ENCODE data around the gene CTDSP1. TPM values are rescaled to one million over a fixed set of nuclear protein-coding genes. Genes with fewer than 3 reads are reported as not detected.

The CTDSP1 gene
- total RNA-seq, 1 experiment from 2014 or later, result 86.5 TPM

GRCh38 chr2:218396688-218397462 lies 2.8 kb upstream of the CTDSP1 start:
- no peak for DNase-seq (ENCODE audit: low spot score)
- in situ Hi-C loops (cut with HindIII; ENCODE audit: low sequenced_read_pairs), result no loop called here

- no peak for DNase-seq (ENCODE audit: low spot score)
- in situ Hi-C loops (cut with HindIII; ENCODE audit: low sequenced_read_pairs), result no loop called here
Observed at GRCh38 chr2:218397463-218397819, 2.2 kb upstream of the CTDSP1 start.

DNA sequence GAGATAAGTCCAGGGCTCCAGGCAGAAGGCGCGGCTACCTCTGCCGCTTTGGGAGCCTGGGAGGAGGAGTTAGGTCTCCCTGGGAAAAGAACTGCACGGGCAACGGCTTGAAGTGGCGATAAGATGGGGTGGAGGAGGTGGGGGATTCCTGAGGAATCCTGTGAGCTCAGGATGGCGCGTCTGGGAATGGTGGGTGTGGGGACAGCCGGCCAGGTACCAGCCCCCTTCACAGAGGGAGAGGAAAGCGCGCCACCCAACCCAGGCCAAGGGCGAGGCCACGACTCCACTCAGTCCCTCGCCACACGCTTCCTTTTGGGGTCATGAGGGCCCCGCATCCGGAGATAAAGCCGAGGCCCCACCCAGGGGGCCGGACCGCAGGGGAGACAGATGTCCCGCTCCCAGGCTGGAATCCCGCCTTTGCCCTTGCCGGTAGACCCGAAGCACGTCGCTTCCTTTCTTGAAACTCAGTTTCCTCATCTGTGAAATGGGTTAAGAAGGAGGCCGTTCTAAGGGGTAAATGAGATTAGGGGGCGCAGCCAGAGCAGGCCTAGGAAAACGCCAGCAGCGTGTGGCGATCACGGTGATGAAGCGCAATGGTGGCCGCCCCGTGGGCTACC lies 1.7 kb upstream of the CTDSP1 start:
- in situ Hi-C loops (cut with HindIII; ENCODE audit: low sequenced_read_pairs), result no loop called here
- DNase-seq (ENCODE audit: low spot score), result peak; percentile 69

GRCh38 chr2:218398437-218399390 lies 954 bp upstream of the CTDSP1 start:
- in situ Hi-C loops (cut with HindIII; ENCODE audit: low sequenced_read_pairs), result no loop called here
- DNase-seq (ENCODE audit: low spot score), result no peak

DNA sequence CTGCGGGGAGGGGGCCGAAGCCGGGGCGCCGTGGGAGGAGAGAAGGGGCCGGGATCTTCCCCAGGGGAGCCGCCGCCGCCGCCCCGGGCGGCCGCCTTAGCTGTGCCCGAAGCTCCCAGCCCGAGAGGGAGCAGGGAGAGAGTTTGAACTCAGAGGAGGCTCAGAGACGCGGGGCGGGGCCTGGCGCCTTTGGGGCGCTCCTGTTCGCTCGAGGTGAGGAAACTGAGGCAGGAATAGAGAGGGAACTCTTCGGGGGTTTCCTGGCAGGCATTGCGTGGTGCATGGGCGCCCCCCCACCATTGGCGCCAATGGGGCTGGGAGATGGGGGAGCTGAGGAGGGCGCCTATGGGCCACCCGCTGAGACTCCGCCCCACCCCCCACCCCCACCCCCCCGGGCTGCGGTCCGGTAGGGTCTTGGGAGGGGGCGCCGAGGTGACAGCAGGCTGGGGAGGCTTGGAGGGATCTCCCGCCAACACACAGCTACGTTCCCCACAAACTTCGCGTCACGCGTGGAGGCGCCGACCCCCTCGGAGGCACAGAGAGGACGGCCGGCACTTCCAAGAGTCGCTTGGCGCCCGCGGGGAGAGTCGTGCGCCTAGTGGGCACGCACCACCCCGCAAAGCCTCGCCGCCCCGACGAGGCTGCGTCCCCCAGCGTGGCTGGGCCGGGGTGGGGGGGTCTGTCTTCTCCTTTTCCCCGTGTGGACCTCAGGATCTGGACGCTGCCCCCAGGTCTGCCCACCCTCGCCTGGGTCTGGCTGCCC lies 680 bp downstream of the CTDSP1 start:
- peak; percentile 35 for DNase-seq (ENCODE audit: low spot score)
- in situ Hi-C loops (cut with HindIII; ENCODE audit: low sequenced_read_pairs), result no loop called here

DNA sequence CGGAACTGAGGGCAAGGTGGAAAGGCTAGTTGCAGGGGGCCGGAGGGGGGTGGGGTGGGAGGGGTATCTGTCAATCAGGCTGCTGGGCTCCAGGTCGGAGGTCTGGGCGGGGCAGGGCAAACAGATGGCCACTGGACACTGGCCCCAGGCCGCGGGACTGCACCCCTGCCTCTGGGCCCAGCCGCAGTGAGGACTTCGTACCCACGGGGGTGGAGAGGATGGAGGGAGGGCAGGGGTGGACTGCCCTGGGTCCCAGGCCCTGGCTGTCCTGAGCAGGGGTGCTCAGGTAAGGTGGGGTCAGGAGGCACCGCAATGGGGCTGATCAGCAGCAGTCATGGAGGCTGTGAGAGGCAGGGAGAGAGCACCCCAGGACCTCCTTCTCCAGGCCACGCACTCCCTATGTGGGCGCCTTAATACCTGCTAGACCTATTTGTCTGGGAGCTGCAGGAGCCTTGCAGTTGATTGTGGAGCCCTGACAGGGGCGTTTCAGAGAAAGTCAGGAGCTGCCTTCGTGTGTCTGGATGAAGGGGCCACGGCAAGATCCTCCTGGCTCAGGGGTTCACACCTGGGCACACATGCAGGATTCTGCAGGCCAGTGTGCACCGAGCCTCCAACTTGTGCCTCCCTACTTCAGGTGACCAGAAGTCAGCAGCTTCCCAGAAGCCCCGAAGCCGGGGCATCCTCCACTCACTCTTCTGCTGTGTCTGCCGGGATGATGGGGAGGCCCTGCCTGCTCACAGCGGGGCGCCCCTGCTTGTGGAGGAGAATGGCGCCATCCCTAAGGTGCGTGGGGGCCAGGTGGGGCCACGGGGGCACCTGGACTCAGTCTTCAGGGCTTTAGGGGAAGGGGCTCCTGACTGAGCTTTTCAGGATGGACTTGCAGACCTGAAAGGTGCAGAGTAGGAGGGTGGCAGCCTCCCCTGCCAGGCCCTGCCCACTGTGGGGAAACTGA lies 1.5 kb downstream of the CTDSP1 start:
- DNase-seq (ENCODE audit: low spot score), result no peak
- in situ Hi-C loops (cut with HindIII; ENCODE audit: low sequenced_read_pairs), result no loop called here

GRCh38 chr2:218401890-218402289 lies 2.2 kb downstream of the CTDSP1 start:
- no peak for DNase-seq (ENCODE audit: low spot score)
- in situ Hi-C loops (cut with HindIII; ENCODE audit: low sequenced_read_pairs), result no loop called here

GRCh38 chr2:218402491-218402901 lies 2.8 kb downstream of the CTDSP1 start:
- DNase-seq (ENCODE audit: low spot score), result no peak
- in situ Hi-C loops (cut with HindIII; ENCODE audit: low sequenced_read_pairs), result no loop called here

DNA sequence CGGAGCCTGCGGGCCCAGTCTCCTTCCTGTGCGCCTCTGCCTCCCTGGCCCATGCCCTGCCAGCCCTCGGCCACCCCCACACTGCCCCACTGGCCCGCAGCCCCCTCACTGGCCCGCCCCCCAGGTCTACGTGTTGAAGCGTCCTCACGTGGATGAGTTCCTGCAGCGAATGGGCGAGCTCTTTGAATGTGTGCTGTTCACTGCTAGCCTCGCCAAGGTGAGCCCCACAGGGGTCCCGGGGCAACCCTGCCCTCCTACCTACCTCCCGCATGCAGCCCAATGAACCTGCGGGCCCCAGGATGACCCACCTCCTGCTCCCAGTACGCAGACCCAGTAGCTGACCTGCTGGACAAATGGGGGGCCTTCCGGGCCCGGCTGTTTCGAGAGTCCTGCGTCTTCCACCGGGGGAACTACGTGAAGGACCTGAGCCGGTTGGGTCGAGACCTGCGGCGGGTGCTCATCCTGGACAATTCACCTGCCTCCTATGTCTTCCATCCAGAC lies 3.3 kb downstream of the CTDSP1 start:
- no peak for DNase-seq (ENCODE audit: low spot score)
- in situ Hi-C loops (cut with HindIII; ENCODE audit: low sequenced_read_pairs), result no loop called here

DNA sequence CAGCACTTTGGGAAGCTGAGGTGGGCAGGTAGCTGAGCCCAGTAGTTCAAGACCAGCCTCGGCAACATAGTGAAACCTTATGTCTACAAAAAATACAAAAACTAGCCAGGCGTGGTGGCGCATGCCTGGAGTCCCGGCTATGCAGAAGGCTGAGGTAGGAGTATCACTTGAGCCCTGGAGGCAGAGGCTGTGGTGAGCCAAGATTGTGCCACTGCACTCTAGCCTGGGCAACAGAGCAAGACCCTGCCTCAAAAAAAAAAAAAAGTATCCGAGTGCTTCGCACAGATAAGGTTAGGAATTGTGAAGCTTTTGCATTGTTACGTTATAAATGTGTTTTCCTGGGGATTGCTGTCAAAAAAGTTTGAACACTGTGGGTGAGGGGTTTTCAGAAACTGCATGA lies 4.1 kb downstream of the CTDSP1 start:
- in situ Hi-C loops (cut with HindIII; ENCODE audit: low sequenced_read_pairs), result no loop called here
- no peak for DNase-seq (ENCODE audit: low spot score)

DNA sequence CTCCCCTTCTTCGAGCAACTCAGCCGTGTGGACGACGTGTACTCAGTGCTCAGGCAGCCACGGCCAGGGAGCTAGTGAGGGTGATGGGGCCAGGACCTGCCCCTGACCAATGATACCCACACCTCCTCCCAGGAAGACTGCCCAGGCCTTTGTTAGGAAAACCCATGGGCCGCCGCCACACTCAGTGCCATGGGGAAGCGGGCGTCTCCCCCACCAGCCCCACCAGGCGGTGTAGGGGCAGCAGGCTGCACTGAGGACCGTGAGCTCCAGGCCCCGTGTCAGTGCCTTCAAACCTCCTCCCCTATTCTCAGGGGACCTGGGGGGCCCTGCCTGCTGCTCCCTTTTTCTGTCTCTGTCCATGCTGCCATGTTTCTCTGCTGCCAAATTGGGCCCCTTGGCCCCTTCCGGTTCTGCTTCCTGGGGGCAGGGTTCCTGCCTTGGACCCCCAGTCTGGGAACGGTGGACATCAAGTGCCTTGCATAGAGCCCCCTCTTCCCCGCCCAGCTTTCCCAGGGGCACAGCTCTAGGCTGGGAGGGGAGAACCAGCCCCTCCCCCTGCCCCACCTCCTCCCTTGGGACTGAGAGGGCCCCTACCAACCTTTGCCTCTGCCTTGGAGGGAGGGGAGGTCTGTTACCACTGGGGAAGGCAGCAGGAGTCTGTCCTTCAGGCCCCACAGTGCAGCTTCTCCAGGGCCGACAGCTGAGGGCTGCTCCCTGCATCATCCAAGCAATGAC lies 4.8 kb downstream of the CTDSP1 start:
- no peak for DNase-seq (ENCODE audit: low spot score)
- in situ Hi-C loops (cut with HindIII; ENCODE audit: low sequenced_read_pairs), result no loop called here

DNA sequence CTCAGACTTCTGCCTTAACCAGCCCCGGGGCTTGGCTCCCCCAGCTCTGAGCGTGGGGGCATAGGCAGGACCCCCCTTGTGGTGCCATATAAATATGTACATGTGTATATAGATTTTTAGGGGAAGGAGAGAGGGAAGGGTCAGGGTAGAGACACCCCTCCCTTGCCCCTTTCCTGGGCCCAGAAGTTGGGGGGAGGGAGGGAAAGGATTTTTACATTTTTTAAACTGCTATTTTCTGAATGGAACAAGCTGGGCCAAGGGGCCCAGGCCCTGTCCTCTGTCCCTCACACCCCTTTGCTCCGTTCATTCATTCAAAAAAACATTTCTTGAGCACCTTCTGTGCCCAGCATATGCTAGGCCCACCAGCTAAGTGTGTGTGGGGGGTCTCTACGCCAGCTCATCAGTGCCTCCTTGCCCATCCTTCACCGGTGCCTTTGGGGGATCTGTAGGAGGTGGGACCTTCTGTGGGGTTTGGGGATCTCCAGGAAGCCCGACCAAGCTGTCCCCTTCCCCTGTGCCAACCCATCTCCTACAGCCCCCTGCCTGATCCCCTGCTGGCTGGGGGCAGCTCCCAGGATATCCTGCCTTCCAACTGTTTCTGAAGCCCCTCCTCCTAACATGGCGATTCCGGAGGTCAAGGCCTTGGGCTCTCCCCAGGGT lies 5.5 kb downstream of the CTDSP1 start:
- in situ Hi-C loops (cut with HindIII; ENCODE audit: low sequenced_read_pairs), result no loop called here
- DNase-seq (ENCODE audit: low spot score), result no peak

DNA sequence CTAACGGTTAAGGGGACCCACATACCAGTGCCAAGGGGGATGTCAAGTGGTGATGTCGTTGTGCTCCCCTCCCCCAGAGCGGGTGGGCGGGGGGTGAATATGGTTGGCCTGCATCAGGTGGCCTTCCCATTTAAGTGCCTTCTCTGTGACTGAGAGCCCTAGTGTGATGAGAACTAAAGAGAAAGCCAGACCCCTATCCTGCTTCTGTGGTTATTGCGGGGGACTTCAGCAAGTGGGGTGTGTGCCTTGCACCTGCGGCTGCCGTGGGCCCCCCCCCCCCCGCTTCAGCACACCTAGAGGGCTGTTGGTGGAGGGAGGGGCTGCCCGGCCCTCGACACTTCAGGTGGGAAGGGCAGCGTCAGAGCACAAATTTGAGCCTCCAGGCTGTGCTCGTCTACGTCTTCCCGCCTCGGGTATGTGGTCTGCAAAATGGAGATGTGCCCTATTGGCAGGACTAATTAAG lies 6.1 kb downstream of the CTDSP1 start:
- no peak for DNase-seq (ENCODE audit: low spot score)
- in situ Hi-C loops (cut with HindIII; ENCODE audit: low sequenced_read_pairs), result no loop called here

GRCh38 chr2:218406209-218406948 lies 6.7 kb downstream of the CTDSP1 start:
- peak; percentile 94 for DNase-seq (ENCODE audit: low spot score)

DNA sequence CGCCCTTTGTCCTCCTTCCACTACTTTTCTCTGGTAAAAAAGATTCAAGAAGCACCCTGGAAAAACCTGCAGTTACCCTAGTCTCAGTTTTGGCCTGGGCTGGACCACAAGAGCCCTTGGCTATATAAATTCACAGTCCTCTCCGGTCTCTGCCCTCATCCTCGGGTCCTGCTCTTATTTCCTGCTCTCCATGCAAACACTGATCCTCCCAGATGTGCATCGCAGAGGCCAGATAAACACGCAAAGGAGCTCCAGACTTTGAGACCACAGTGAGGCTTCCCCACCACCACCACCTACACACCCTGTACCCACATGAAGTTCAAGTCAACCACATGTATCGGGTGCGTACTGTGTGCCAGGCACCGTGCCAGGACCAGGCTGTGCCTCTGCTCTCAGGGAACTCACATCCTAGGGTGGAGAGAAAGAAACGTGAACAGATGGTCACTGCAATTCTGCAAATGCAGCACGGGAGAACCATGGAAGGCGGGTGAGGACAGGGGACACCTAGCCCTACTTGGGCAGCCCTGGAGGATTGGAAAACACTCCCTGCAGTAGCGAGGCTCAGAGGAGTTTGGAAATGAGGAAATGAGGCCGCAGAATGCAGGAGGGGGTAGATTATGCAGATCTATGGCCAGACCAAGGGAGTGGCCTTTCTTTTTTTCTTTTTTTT lies 7.4 kb downstream of the CTDSP1 start:
- peak; percentile 84 for DNase-seq (ENCODE audit: low spot score)
- in situ Hi-C loops (cut with HindIII; ENCODE audit: low sequenced_read_pairs), result no loop called here

More at GRCh38 chr2:218406209-218406948, 6.7 kb downstream of the CTDSP1 start:
- in situ Hi-C loops (cut with HindIII; ENCODE audit: low sequenced_read_pairs), result no loop called here

- DNase-seq (ENCODE audit: low spot score), result no peak
- in situ Hi-C loops (cut with HindIII; ENCODE audit: low sequenced_read_pairs), result no loop called here
Observed at GRCh38 chr2:218407717-218408116, 8.0 kb downstream of the CTDSP1 start.

Measured in G401 (cell line).